Measurements from ENCODE around the gene RAB35. TPM values are rescaled to one million over a fixed set of nuclear protein-coding genes. Genes with fewer than 3 reads are reported as not detected.
A peak's percentile ranks its signal among the peaks of the same experiment; 100 is the strongest.

RAB35 gene
- total and polyA plus RNA-seq, 9 of the 15 experiments (the other 6 are each of a cell fraction or from before 2014, with no cell fraction given): 0.65 to 76.3 (median 38.9) TPM

DNA sequence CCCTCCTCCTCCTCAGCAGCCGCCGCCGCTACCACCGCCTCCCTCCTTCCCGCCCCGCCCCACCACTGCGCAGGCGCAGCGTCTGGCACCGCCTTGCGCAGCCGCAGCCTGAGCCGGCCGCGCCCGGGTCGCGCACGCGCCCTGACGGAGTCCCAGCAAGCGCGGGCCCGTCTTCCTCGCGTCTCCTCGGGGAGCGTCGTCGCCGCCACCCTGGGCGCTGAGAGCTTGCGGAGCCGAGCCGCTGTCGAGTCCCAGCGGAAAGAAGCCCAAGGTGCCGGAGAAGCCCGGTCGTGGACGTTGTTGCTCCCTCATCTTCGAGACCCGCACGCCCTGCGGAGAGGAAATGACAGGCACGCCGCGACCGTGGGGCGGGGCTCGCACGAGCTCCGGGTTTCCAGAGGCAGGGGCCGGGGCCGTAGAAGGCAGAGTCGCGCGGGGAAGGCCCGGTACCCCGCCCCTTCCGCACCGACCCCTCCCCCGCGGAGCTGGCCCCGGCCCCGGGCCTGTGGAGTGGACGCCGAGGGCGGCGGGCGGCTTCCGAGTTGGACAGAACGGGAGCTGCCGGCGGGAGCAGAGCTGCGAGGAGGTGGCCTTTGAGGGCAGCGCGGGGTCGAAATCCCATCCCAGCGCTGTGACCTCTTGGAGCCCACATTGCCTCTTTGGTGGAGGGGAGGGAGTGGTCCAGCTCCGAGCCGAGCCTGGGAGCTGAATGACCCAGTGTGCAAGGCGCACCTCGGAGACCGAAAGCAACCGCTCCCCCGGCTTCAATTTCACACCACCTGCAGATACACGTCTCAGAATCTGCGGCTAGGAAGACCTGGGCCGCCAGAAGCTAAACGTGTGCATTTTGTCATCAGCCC, 469 bp upstream of the RAB35 start (continued):
- TF ChIP-seq, protein P1, sequence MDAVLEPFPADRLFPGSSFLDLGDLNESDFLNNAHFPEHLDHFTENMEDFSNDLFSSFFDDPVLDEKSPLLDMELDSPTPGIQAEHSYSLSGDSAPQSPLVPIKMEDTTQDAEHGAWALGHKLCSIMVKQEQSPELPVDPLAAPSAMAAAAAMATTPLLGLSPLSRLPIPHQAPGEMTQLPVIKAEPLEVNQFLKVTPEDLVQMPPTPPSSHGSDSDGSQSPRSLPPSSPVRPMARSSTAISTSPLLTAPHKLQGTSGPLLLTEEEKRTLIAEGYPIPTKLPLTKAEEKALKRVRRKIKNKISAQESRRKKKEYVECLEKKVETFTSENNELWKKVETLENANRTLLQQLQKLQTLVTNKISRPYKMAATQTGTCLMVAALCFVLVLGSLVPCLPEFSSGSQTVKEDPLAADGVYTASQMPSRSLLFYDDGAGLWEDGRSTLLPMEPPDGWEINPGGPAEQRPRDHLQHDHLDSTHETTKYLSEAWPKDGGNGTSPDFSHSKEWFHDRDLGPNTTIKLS (IDR thresholded peaks at IDR 0.05; ENCODE audit: borderline replicate concordance, low read depth): peak; percentile 74; the same call in 1 of the 2 replicates
- TF ChIP-seq NFE2 (IDR thresholded peaks at IDR 0.05; ENCODE audit: low read depth) (peak; percentile 58), MEF2D (tag; conservative IDR thresholded peaks at IDR 0.05; ENCODE audit: low read depth) (no peak), ZNF76 (CRISPR knock-in tag; IDR thresholded peaks at IDR 0.05; ENCODE audit: borderline replicate concordance) (0 out of 2 replicates have a peak, but pooled peaks have one; percentile 17), RNF2 (IDR thresholded peaks at IDR 0.05) (0 out of 2 replicates have a peak, but pooled peaks have one; percentile 33), MYC (IDR thresholded peaks at IDR 0.05; ENCODE audit: low read depth, low read length) (peak; percentile 88), MYC (CRISPR knock-in tag; IDR thresholded peaks at IDR 0.05; ENCODE audit: borderline replicate concordance, low read depth) (no peak), HCFC1 (IDR thresholded peaks at IDR 0.05; ENCODE audit: low read depth, low read length) (0 out of 2 replicates have a peak, but pooled peaks have one; percentile 31), HDAC2 (IDR thresholded peaks at IDR 0.05) (peak; percentile 55; the same call in 1 of the 2 replicates), ZNF583 (CRISPR knock-in tag; IDR thresholded peaks at IDR 0.05) (no peak), ZNF830 (CRISPR knock-in tag; IDR thresholded peaks at IDR 0.05) (0 out of 2 replicates have a peak, but pooled peaks have one; percentile 17)
- TF ChIP-seq, protein P2, sequence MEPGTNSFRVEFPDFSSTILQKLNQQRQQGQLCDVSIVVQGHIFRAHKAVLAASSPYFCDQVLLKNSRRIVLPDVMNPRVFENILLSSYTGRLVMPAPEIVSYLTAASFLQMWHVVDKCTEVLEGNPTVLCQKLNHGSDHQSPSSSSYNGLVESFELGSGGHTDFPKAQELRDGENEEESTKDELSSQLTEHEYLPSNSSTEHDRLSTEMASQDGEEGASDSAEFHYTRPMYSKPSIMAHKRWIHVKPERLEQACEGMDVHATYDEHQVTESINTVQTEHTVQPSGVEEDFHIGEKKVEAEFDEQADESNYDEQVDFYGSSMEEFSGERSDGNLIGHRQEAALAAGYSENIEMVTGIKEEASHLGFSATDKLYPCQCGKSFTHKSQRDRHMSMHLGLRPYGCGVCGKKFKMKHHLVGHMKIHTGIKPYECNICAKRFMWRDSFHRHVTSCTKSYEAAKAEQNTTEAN (CRISPR knock-in tag; IDR thresholded peaks at IDR 0.05): 0 out of 2 replicates have a peak, but pooled peaks have one; percentile 39
- TF ChIP-seq, protein P3, sequence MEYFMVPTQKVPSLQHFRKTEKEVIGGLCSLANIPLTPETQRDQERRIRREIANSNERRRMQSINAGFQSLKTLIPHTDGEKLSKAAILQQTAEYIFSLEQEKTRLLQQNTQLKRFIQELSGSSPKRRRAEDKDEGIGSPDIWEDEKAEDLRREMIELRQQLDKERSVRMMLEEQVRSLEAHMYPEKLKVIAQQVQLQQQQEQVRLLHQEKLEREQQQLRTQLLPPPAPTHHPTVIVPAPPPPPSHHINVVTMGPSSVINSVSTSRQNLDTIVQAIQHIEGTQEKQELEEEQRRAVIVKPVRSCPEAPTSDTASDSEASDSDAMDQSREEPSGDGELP (CRISPR knock-in tag; IDR thresholded peaks at IDR 0.05; ENCODE audit: borderline replicate concordance): peak; percentile 70; the same call in 1 of the 2 replicates
